ENCODE results near the gene C3orf85. TPM values are rescaled to one million over a fixed set of nuclear protein-coding genes. Genes with fewer than 3 reads are reported as not detected.

Gene C3orf85
- total RNA-seq, 4 donors from 2014 or later: not detected

GRCh38 chr3:109098079-109098644, 38.4 kb upstream of the C3orf85 start:
- Histone ChIP-seq H3K36me3 (no peaks in the 10 kb centered on the region), H3K4me3 (replicated peaks in 1 of 3) (no peak overlapping the region), H3K4me1 (no peaks in the 10 kb centered on the region), H3K27ac (no peak overlapping the region), H3K27me3 (no peaks in the 10 kb centered on the region), H3K9me3 (no peaks in the 10 kb centered on the region)
- WGBS, 2 donors: 57 to 60% methylated on average over 5 of the region's 5 CpGs
- peak in 1 of 2 donors; percentile 4 for DNase-seq
- TF ChIP-seq CTCF (IDR thresholded peaks at IDR 0.05) (peak in 1 of 6 experiments; percentile 29), POLR2A (IDR thresholded peaks at IDR 0.05) (no peak)
- intact Hi-C loops (cut with DNase I): no loop called here

- H3K27ac ChIP-seq: no peak overlapping the region
- no peak for DNase-seq
- TF ChIP-seq POLR2A (IDR thresholded peaks at IDR 0.05) (no peak), CTCF (IDR thresholded peaks at IDR 0.05) (no peak)
- no peaks in the 10 kb centered on the region for H3K36me3 ChIP-seq
- no peaks in the 10 kb centered on the region for H3K4me1 ChIP-seq
- 90 to 96% methylated on average over 4 of the region's 4 CpGs for WGBS, 2 donors
- intact Hi-C loops (cut with DNase I): no loop called here
- no peaks in the 10 kb centered on the region for H3K27me3 ChIP-seq
- H3K4me3 ChIP-seq (replicated peaks in 1 of 3): no peak overlapping the region
- no peaks in the 10 kb centered on the region for H3K9me3 ChIP-seq
These were observed 26.9 kb upstream of the C3orf85 start for GRCh38 chr3:109109574-109109973.

GRCh38 chr3:109112946-109113760, 23.4 kb upstream of the C3orf85 start:
- Histone ChIP-seq H3K9me3 (no peaks in the 10 kb centered on the region), H3K36me3 (no peaks in the 10 kb centered on the region), H3K4me1 (no peaks in the 10 kb centered on the region), H3K4me3 (replicated peaks in 1 of 3) (no peak overlapping the region), H3K27me3 (no peaks in the 10 kb centered on the region), H3K27ac (no peak overlapping the region)
- intact Hi-C loops (cut with DNase I): no loop called here
- 76 to 77% methylated on average over 4 of the region's 4 CpGs for WGBS, 2 donors
- DNase-seq: no peak
- TF ChIP-seq CTCF (IDR thresholded peaks at IDR 0.05) (no peak), POLR2A (IDR thresholded peaks at IDR 0.05) (no peak)

- Histone ChIP-seq H3K9me3 (no peaks in the 10 kb centered on the region), H3K27me3 (no peaks in the 10 kb centered on the region), H3K27ac (no peak overlapping the region), H3K4me3 (replicated peaks in 1 of 3) (no peak overlapping the region), H3K4me1 (no peaks in the 10 kb centered on the region), H3K36me3 (no peaks in the 10 kb centered on the region)
- no peak for DNase-seq
- WGBS, 2 donors: 59 to 74% methylated on average over 4 of the region's 4 CpGs
- TF ChIP-seq POLR2A (IDR thresholded peaks at IDR 0.05) (no peak), CTCF (IDR thresholded peaks at IDR 0.05) (no peak)
- intact Hi-C loops (cut with DNase I): no loop called here
These were observed 21.8 kb upstream of the C3orf85 start for GRCh38 chr3:109114746-109115145.

GRCh38 chr3:109115451-109115850, 21.1 kb upstream of the C3orf85 start:
- Histone ChIP-seq H3K27ac (no peak overlapping the region), H3K9me3 (no peaks in the 10 kb centered on the region), H3K4me3 (replicated peaks in 1 of 3) (no peak overlapping the region), H3K36me3 (no peaks in the 10 kb centered on the region), H3K4me1 (no peaks in the 10 kb centered on the region), H3K27me3 (no peaks in the 10 kb centered on the region)
- TF ChIP-seq CTCF (IDR thresholded peaks at IDR 0.05) (no peak), POLR2A (IDR thresholded peaks at IDR 0.05) (no peak)
- intact Hi-C loops (cut with DNase I): no loop called here
- 84 to 90% methylated on average over 2 of the region's 2 CpGs for WGBS, 2 donors
- DNase-seq: no peak
